Tibial artery (tissue), 4 donors: ENCODE results near the gene AHR.

ENCODE experiments used
- DNase-seq, 2 donors: peaks; one replicate each; pipeline ENCODE4 v3.0.0-alpha.2; 2019
- H3K27ac ChIP-seq, 2 donors: fragments of 200-600 bp; sonication (generic) in 1 of 2; 1 replicate in 1 of 2; 2 replicates in 1 of 2; pipeline ENCODE4 v1.5.1; 2018 to 2019; ENCODE audit warnings: mild to moderate bottlenecking in 1 of 2
- H3K27me3 ChIP-seq, 2 donors: fragments of 200-600 bp; sonication (generic) in 1 of 2; one replicate each; pipeline versions ENCODE4 v1.5.1 to v1.6.0; 2016 to 2019
- H3K36me3 ChIP-seq, 3 donors: fragments of 200-600 bp; sonication (generic) in 2 of 3; one replicate each; pipeline ENCODE4 v1.5.1; 2016 to 2019; ENCODE audit warnings: mild to moderate bottlenecking in 2 of 3
- H3K4me1 ChIP-seq, 4 donors: fragments of 200-600 bp; sonication (generic) in 2 of 4; 1 replicate in 3 of 4; 2 replicates in 1 of 4; pipeline ENCODE4 v1.5.1; 2016 to 2019
- H3K4me3 ChIP-seq, 2 donors: fragments of 200-600 bp; sonication (generic) in 1 of 2; 1 replicate in 1 of 2; 2 replicates in 1 of 2; pipeline ENCODE4 v1.5.1; 2018 to 2019; ENCODE audit warnings: mild to moderate bottlenecking in 2 of 2
- H3K9me3 ChIP-seq, 3 donors: fragments of 200-600 bp; sonication (generic) in 1 of 3; one replicate each; pipeline ENCODE4 v1.5.1; 2016 to 2019
- CTCF ChIP-seq, 2 experiments: fragments of 200-600 bp in 1 of 2; fragments of 450-650 bp in 1 of 2; IDR thresholded peaks; one replicate each; pipeline ENCODE4 v1.5.1; 2017 to 2019; ENCODE audit warnings: antibody characterized with exemption in 2 of 2, mild to moderate bottlenecking in 1 of 2, moderate library complexity in 1 of 2
- intact Hi-C: fragments of 100-400 bp; cut with DNase I; formaldehyde crosslinking; loops from one replicate; pipeline ENCODE4 v1.15.0; 2023; ENCODE audit warnings: low total_unique reads

The AHR gene

GRCh38 chr7:17319164-17320101, 21.0 kb downstream of the AHR start:
- Histone ChIP-seq H3K27ac (no peak overlapping the region), H3K9me3 (no peaks in the 10 kb centered on the region), H3K4me1 (peaks cover 0 to 57% (median 15%) of the 10 kb centered on the region in 4 donors), H3K36me3 (peaks cover 0 to 6% (median 0%) of the 10 kb centered on the region in 3 donors), H3K27me3 (no peaks in the 10 kb centered on the region), H3K4me3 (no peak overlapping the region)
- no peak for DNase-seq
- intact Hi-C loops = no loop called here
- TF ChIP-seq CTCF (IDR thresholded peaks at IDR 0.05) = no peak

DNA sequence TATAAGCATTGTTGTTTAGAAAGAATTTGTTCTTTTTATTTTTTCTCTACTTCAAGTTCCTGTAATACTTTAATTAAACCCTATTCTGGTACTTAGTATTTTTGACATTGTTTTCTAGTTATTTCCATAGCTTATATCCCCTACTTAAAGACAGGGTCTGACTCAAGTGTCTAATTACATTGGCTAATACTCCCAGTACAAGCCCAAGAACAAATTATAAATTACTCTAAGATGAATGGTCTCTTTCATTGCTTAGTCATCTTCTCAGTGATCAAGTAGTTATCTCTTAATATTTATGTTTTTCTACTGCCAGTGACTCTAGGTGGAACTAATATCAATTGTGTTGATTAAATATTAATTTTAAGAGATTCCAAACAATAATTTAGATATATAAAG, 21.6 kb downstream of the AHR start:
- Histone ChIP-seq H3K4me1 (peaks cover 0 to 51% (median 15%) of the 10 kb centered on the region in 4 donors), H3K27ac (no peak overlapping the region), H3K9me3 (no peaks in the 10 kb centered on the region), H3K36me3 (peaks cover 0 to 6% (median 0%) of the 10 kb centered on the region in 3 donors), H3K4me3 (no peak overlapping the region), H3K27me3 (no peaks in the 10 kb centered on the region)
- DNase-seq = no peak
- TF ChIP-seq CTCF (IDR thresholded peaks at IDR 0.05) = no peak
- intact Hi-C loops = no loop called here

GRCh38 chr7:17320657-17321056, 22.2 kb downstream of the AHR start:
- Histone ChIP-seq H3K4me1 (peaks cover 0 to 55% (median 17%) of the 10 kb centered on the region in 4 donors), H3K4me3 (no peak overlapping the region), H3K9me3 (no peaks in the 10 kb centered on the region), H3K36me3 (peaks cover 0 to 8% (median 5%) of the 10 kb centered on the region in 3 donors), H3K27ac (no peak overlapping the region), H3K27me3 (no peaks in the 10 kb centered on the region)
- DNase-seq = no peak
- intact Hi-C loops = no loop called here
- TF ChIP-seq CTCF (IDR thresholded peaks at IDR 0.05) = no peak

DNA sequence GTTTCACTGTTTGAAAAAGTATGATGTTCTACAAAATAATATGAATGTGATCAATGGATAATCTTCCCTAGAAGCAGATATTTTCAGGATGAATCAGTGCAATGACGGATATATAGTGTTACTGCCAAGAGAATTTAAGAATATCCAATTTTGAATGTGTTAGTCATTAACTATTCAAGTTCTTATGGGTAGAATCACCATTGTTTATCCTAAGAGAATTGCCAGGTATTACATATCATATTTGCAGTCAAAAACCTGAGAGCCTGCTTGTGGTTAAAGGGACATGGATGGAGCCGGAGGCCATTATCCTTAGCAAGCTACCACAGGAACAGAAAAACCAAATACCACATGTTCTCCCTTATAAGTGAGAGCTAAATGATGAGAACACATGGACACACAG, 26.9 kb downstream of the AHR start:
- peaks cover 7 to 10% (median 10%) of the 10 kb centered on the region in 3 donors for H3K36me3 ChIP-seq
- no peak overlapping the region for H3K4me3 ChIP-seq
- intact Hi-C loops = no loop called here
- no peaks in the 10 kb centered on the region for H3K9me3 ChIP-seq
- no peaks in the 10 kb centered on the region for H3K27me3 ChIP-seq
- no peak for DNase-seq
- no peak overlapping the region for H3K27ac ChIP-seq
- no peak for TF ChIP-seq CTCF (IDR thresholded peaks at IDR 0.05)
- peaks cover 0 to 36% (median 7%) of the 10 kb centered on the region in 4 donors for H3K4me1 ChIP-seq

DNA sequence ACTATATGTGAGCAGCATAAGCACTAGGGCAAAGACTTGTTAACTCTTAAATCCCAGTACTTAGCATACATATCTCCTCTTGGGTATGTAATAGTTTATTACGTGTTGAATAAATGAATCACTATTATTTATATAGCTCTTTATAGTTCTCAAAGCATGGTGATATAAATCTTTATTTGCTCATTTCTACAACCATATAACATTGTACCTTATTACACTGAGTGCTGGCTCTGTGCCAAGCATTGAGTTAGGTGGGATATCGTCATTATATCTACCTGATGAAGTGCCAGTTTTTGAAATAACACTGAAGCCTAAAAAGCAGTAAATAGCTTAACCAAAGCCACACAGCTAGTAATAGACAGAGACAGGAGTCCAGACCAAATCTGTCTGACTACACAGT, 27.9 kb downstream of the AHR start:
- Histone ChIP-seq H3K36me3 (peaks cover 13 to 18% (median 18%) of the 10 kb centered on the region in 3 donors), H3K9me3 (no peaks in the 10 kb centered on the region), H3K27ac (no peak overlapping the region), H3K4me1 (peaks cover 0 to 28% (median 2%) of the 10 kb centered on the region in 4 donors), H3K27me3 (no peaks in the 10 kb centered on the region), H3K4me3 (no peak overlapping the region)
- intact Hi-C loops = no loop called here
- TF ChIP-seq CTCF (IDR thresholded peaks at IDR 0.05) = no peak
- no peak for DNase-seq
